Thyroid gland (tissue), 4 donors: ENCODE results near the gene FKBP1B. TPM values are rescaled to one million over a fixed set of nuclear protein-coding genes. Genes with fewer than 3 reads are reported as not detected.
"Not testable (repeated sequence)": the region's sequence is repeated elsewhere in the genome, so short reads cannot be mapped to it uniquely, and the experiment has no call there.

Source experiments
- DNase-seq, 2 donors: peaks; one replicate each; pipeline ENCODE4 v3.0.0-alpha.2; 2019
- H3K27ac ChIP-seq, 3 donors: fragments of 200-600 bp; sonication (generic); 1 replicate in 2 of 3; 2 replicates in 1 of 3; pipeline ENCODE4 v1.5.1; 2016 to 2019; ENCODE audit warnings: mild to moderate bottlenecking in 1 of 3, moderate library complexity in 1 of 3
- H3K27me3 ChIP-seq: fragments of 200-600 bp; sonication (generic); one replicate; pipeline ENCODE4 v1.5.1; 2019
- H3K36me3 ChIP-seq, 2 donors: fragments of 200-600 bp; sonication (generic); one replicate each; pipeline ENCODE4 v1.5.1; 2016 to 2019
- H3K4me1 ChIP-seq, 2 donors: fragments of 200-600 bp; sonication (generic); one replicate each; pipeline ENCODE4 v1.5.1; 2017 to 2019
- H3K4me3 ChIP-seq, 3 donors: fragments of 200-600 bp; sonication (generic); replicated peaks in 1 of 3; 1 replicate in 2 of 3; 2 replicates in 1 of 3; pipeline ENCODE4 v1.5.1; 2016; ENCODE audit warnings: mild to moderate bottlenecking in 1 of 3
- H3K9me3 ChIP-seq: fragments of 200-600 bp; sonication (generic); one replicate; pipeline ENCODE4 v1.5.1; 2017
- POLR2A ChIP-seq, 2 donors: fragments of 450-650 bp; IDR thresholded peaks; one replicate each; pipeline ENCODE4 v1.6.1; 2017; ENCODE audit warnings: antibody characterized with exemption in 2 of 2, mild to moderate bottlenecking in 2 of 2, moderate library complexity in 1 of 2
- WGBS, 2 donors: methylation state at CpG; one replicate each; pipeline ENCODE4 v1.1.5; 2017; 5-methylcytosine and 5-hydroxymethylcytosine counted together
- intact Hi-C: fragments of 100-400 bp; cut with DNase I; formaldehyde crosslinking; loops from one replicate; pipeline ENCODE4 v1.15.1; 2023
- total RNA-seq, 4 donors: library from RNA; depleted of rRNA; stranded (reverse); fragments of >200 nt; gene quantifications; one replicate each; pipeline ENCODE4 v1.2.3, GENCODE V29; 2016
- TF ChIP-seq, protein P1 (sequence below), 6 experiments: fragments of 200-600 bp in 3 of 6; fragments of 450-650 bp in 3 of 6; sonication (generic) in 3 of 6; IDR thresholded peaks; one replicate each; pipeline ENCODE4 v1.5.1; 2016 to 2019; ENCODE audit warnings: antibody characterized with exemption in 6 of 6, mild to moderate bottlenecking in 2 of 6, inconsistent platforms in 1 of 6, moderate library complexity in 1 of 6

The FKBP1B gene
- total RNA-seq, 4 donors from 2014 or later: 5.8 to 15.5 (median 6.4) TPM

DNA sequence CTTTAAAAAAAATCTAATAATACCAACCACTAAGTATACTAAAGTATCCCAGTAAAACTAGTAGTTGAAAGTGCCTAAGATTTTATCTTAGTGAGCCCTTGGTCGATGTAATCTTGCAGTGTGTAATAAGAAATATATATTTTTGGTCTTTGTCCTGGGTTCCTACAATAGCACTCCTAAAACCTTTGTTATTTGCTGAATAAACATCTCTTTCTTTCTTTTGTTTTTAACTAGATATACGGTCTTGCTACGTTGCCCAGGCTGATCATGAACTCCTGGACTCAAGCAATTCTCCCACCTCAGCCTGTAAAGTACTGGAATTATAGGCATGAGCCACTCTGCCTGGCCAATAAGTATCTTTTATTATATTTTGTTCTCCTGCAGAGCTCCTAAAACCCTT is 37.5 kb downstream of the FKBP1B start:
- peaks cover 11 to 13% of the 10 kb centered on the region in 2 donors for H3K4me1 ChIP-seq
- TF ChIP-seq, protein P1, sequence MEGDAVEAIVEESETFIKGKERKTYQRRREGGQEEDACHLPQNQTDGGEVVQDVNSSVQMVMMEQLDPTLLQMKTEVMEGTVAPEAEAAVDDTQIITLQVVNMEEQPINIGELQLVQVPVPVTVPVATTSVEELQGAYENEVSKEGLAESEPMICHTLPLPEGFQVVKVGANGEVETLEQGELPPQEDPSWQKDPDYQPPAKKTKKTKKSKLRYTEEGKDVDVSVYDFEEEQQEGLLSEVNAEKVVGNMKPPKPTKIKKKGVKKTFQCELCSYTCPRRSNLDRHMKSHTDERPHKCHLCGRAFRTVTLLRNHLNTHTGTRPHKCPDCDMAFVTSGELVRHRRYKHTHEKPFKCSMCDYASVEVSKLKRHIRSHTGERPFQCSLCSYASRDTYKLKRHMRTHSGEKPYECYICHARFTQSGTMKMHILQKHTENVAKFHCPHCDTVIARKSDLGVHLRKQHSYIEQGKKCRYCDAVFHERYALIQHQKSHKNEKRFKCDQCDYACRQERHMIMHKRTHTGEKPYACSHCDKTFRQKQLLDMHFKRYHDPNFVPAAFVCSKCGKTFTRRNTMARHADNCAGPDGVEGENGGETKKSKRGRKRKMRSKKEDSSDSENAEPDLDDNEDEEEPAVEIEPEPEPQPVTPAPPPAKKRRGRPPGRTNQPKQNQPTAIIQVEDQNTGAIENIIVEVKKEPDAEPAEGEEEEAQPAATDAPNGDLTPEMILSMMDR (IDR thresholded peaks at IDR 0.05): no peak
- no peak for TF ChIP-seq POLR2A (IDR thresholded peaks at IDR 0.05)
- intact Hi-C loops: loop anchor here (10.0 kb wide), 1 partner anchor 262 kb away; no protein-coding TSS in a partner anchor
- no peak for DNase-seq
- H3K4me3 ChIP-seq: no peak overlapping the region
- H3K9me3 ChIP-seq: no peaks in the 10 kb centered on the region
- H3K36me3 ChIP-seq: no peaks in the 10 kb centered on the region
- WGBS, 2 donors: 87 to 93% methylated on average over 3 of the region's 3 CpGs
- H3K27ac ChIP-seq: no peak overlapping the region
- no peaks in the 10 kb centered on the region for H3K27me3 ChIP-seq

DNA sequence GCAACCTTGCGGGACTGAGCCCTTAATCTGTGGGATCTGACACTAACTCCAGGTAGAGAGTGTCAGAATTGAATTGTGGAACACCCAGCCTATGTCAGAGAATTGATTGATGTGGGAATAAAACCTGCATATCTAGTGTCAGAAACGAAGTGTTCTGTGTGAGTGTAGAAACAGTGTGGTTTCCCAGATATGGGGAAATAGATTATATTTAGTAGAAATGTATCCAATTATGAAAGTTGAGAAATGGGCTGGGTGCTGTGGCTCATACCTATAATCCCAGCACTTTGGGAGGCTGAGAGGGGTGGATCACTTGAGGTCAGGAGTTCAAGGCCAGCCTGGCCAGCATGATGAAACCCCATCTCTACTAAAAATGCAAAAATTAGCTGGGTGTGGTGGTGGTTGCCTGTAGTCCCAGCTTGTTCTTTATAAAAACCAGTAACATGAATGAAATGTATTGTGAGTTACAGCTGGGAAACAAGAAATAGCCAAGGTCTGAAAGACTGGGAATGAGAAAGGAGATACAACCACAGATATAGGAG is 39.3 kb downstream of the FKBP1B start:
- Histone ChIP-seq H3K4me1 (peaks cover 6 to 7% of the 10 kb centered on the region in 2 donors), H3K27ac (no peak overlapping the region), H3K36me3 (no peaks in the 10 kb centered on the region), H3K27me3 (no peaks in the 10 kb centered on the region), H3K4me3 (no peak overlapping the region), H3K9me3 (no peaks in the 10 kb centered on the region)
- DNase-seq: no peak
- intact Hi-C loops: loop anchor here (10.0 kb wide), 1 partner anchor 264 kb away; no protein-coding TSS in a partner anchor
- no peak for TF ChIP-seq POLR2A (IDR thresholded peaks at IDR 0.05)
- TF ChIP-seq, protein P1 (IDR thresholded peaks at IDR 0.05): no peak
- WGBS, 2 donors: 89% methylated on average over 2 of the region's 2 CpGs

DNA sequence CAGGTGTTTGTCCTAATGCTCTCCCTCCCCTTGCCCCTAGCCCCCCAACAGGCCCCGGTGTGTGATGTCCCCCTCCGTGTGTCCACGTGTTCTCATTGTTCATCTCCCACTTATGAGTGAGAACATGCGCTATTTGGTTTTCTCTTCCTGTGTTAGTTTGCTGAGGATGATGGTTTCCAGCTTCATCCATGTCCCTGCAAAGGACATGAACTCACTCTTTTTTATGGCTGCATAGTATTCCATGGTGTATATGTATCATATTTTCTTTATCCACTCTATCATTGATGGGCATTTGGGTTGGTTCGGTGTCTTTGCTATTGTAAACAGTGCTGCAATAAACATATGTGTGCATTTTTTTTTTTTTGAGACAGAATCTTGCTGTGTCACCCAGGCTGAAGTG is 43.7 kb downstream of the FKBP1B start:
- H3K27ac ChIP-seq, DNase-seq, H3K36me3 ChIP-seq, H3K9me3 ChIP-seq, H3K27me3 ChIP-seq, intact Hi-C loops, H3K4me1 ChIP-seq, H3K4me3 ChIP-seq: not testable (repeated sequence)
- 99% methylated on average over 5 of the region's 5 CpGs for WGBS, 2 donors

DNA sequence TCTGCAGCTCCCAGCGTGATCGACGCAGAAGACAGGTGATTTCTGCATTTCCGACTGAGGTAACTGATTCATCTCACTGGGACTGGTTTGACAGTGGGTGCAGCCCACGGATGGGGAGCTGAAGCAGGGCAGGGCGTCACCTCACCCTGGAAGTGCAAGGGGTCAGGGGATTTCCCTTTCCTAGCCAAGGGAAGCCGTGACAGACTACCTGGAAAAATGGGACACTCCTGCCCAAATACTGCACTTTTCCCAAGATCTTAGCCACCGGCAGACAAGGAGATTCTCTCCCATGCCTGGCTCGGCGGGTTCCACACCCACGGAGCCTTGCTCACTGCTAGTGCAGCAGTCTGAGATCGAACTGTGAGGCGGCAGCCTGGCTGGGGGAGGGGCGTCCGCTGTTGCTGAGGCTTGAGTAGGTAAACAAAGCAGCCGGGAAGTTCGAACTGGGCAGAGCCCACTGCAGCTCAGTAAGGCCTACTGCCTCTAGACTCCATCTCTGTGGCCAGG is 45.7 kb downstream of the FKBP1B start:
- H3K36me3 ChIP-seq, H3K4me1 ChIP-seq, H3K9me3 ChIP-seq, H3K4me3 ChIP-seq, DNase-seq, H3K27me3 ChIP-seq, intact Hi-C loops, H3K27ac ChIP-seq: not testable (repeated sequence)
- WGBS, 2 donors: 74 to 86% methylated on average over 15 to 17 of the region's 17 CpGs

DNA sequence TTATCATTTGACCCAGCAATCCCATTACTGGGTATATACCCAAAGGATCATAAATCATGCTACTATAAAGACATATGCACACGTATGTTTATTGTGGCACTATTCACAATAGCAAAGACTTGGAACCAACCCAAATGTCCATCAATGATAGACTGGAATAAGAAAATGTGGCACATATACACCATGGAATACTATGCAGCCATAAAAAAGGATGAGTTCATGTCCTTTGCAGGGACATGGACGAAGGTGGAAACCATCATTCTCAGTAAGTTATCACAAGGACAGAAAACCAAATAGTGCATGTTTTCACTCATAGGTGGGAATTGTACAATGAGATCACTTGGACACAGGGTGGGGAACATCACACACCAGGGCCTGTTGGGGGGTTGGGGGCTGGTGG is 51.2 kb downstream of the FKBP1B start:
- not testable (repeated sequence) for H3K4me1 ChIP-seq, DNase-seq
- 98% methylated on average over 2 of the region's 2 CpGs for WGBS, 2 donors

DNA sequence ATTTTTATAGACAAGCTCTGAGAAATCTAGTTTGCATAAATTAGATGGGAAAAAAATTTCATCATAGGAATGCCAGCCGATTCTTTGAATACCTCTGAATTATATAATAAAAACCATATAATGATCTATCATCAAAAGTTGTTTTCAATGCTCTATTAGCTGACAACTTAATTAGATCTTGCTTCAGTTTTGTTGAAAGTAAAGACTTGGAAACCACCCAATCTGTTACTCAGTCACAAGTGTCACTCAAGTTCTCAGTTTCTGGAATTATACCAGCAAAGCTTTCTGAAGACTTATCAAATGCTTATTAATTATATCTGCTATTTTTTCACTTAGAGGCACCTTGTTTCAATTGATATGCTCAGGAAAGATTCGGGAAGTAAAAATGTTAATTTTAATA is 52.5 kb downstream of the FKBP1B start:
- Histone ChIP-seq H3K4me3 (no peak overlapping the region), H3K27me3 (no peaks in the 10 kb centered on the region), H3K36me3 (no peaks in the 10 kb centered on the region), H3K27ac (no peak overlapping the region), H3K4me1 (peaks cover 0 to 5% of the 10 kb centered on the region in 2 donors), H3K9me3 (no peaks in the 10 kb centered on the region)
- no peak for TF ChIP-seq POLR2A (IDR thresholded peaks at IDR 0.05)
- TF ChIP-seq, protein P1 (IDR thresholded peaks at IDR 0.05): no peak
- DNase-seq: no peak
- 90 to 95% methylated on average over 2 of the region's 2 CpGs for WGBS, 2 donors
- intact Hi-C loops: no loop called here

More for the DNA sequence above, 51.2 kb downstream of the FKBP1B start:
- H3K4me3 ChIP-seq, H3K27ac ChIP-seq, H3K36me3 ChIP-seq, H3K9me3 ChIP-seq, H3K27me3 ChIP-seq, intact Hi-C loops: not testable (repeated sequence)
